LNCaP clone FGC (cell line): ENCODE measurements around the gene AQP5.

Experiments used
- DNase-seq: peaks from one replicate; pipeline ENCODE4 v3.0.0-alpha.2; 2011; ENCODE audit warnings: low read depth
- H3K4me3 ChIP-seq: 2 replicates; pipeline ENCODE4 v1.5.1; 2011; ENCODE audit warnings: mild to moderate bottlenecking, low read depth, low read length, control low read depth
- CTCF ChIP-seq: IDR thresholded peaks from 2 replicates; pipeline ENCODE4 v1.5.1; 2012; ENCODE audit warnings: mild to moderate bottlenecking; ENCODE audit not compliant: control insufficient read depth, insufficient read depth; ENCODE audit errors: extremely low read depth

The AQP5 gene

GRCh38 chr12:49950273-49951251 lies 11.1 kb upstream of the AQP5 start, which contains the start of gene AQP2:
AQP2 (plus strand) TSS chr12:49950737; CDS start chr12:49950831, 94 bp downstream.
- no peak within 1 kb of the TSS for H3K4me3 ChIP-seq
- no peak for TF ChIP-seq CTCF
- no peak for DNase-seq

GRCh38 chr12:49951411-49952240 lies 10.0 kb upstream of the AQP5 start:
- H3K4me3 ChIP-seq, result no peak overlapping the region
- no peak for TF ChIP-seq CTCF
- no peak for DNase-seq

GRCh38 chr12:49952391-49953055 lies 9.1 kb upstream of the AQP5 start:
- no peak for TF ChIP-seq CTCF
- no peak overlapping the region for H3K4me3 ChIP-seq
- DNase-seq, result no peak

GRCh38 chr12:49953151-49953550 lies 8.5 kb upstream of the AQP5 start:
- TF ChIP-seq CTCF, result no peak
- H3K4me3 ChIP-seq, result no peak overlapping the region
- no peak for DNase-seq

- no peak overlapping the region for H3K4me3 ChIP-seq
- DNase-seq, result no peak
- TF ChIP-seq CTCF, result no peak
Measured at GRCh38 chr12:49953961-49954846, 7.5 kb upstream of the AQP5 start.
